ENCODE results near the gene AP1S1.

DNA sequence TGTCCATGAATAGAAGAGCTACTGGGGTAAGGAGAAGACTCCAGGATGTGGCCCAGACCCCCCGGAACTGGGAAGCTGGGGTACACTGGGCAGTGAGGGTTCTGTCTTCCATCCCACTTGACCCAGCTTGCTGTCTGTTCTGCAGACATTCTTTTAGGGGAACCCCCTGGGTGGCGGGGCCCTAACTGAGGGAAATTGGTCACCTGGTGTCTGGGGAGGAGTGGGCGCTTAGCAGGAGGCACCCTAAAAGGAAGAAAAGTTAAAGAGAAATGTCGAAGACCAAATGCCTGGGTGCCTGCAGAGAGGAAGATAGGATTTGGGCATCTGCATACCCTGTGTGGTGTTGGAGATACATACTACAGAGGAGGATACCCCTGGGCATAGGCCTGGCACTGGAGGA lies 1.0 kb downstream of the AP1S1 start:
- TF ChIP-seq, protein P1, sequence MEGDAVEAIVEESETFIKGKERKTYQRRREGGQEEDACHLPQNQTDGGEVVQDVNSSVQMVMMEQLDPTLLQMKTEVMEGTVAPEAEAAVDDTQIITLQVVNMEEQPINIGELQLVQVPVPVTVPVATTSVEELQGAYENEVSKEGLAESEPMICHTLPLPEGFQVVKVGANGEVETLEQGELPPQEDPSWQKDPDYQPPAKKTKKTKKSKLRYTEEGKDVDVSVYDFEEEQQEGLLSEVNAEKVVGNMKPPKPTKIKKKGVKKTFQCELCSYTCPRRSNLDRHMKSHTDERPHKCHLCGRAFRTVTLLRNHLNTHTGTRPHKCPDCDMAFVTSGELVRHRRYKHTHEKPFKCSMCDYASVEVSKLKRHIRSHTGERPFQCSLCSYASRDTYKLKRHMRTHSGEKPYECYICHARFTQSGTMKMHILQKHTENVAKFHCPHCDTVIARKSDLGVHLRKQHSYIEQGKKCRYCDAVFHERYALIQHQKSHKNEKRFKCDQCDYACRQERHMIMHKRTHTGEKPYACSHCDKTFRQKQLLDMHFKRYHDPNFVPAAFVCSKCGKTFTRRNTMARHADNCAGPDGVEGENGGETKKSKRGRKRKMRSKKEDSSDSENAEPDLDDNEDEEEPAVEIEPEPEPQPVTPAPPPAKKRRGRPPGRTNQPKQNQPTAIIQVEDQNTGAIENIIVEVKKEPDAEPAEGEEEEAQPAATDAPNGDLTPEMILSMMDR (IDR thresholded peaks at IDR 0.05 in 4 of 5, conservative IDR thresholded peaks at IDR 0.05 in 1 of 5): no peak
- TF ChIP-seq POLR2A (IDR thresholded peaks at IDR 0.05): no peak

Data from gastrocnemius medialis (tissue), 4 donors.